H9 (cell line): Measurements from ENCODE around the gene KCNG2. TPM values are rescaled to one million over a fixed set of nuclear protein-coding genes. Genes with fewer than 3 reads are reported as not detected.
A peak's percentile ranks its signal among the peaks of the same experiment; 100 is the strongest.

Source experiments
- DNase-seq: peaks from one replicate; pipeline ENCODE4 v3.0.0-alpha.2; 2017
- H2AFZ ChIP-seq: one replicate; pipeline ENCODE4 v1.6.1; 2013; ENCODE audit warnings: mild to moderate bottlenecking, low read length, control low read depth, moderate library complexity
- H2AK5ac ChIP-seq: 2 replicates; pipeline ENCODE4 v1.6.1; 2013; ENCODE audit warnings: low read length, control low read depth, mixed read lengths; ENCODE audit not compliant: insufficient read length
- H2BK120ac ChIP-seq: one replicate; pipeline ENCODE4 v1.6.1; 2013; ENCODE audit warnings: low read depth, mild to moderate bottlenecking, low read length, control low read depth, inconsistent platforms; ENCODE audit not compliant: poor library complexity, severe bottlenecking
- H2BK12ac ChIP-seq: 2 replicates; pipeline ENCODE4 v1.6.1; 2013; ENCODE audit warnings: low read length, control low read depth, mixed read lengths, low read depth; ENCODE audit not compliant: insufficient read length
- H2BK15ac ChIP-seq: 2 replicates; pipeline ENCODE4 v1.6.1; 2013; ENCODE audit warnings: low read depth, low read length, control low read depth
- H2BK20ac ChIP-seq: one replicate; pipeline ENCODE4 v1.6.1; 2013; ENCODE audit warnings: low read depth, mild to moderate bottlenecking, low read length, control low read depth, inconsistent platforms; ENCODE audit not compliant: poor library complexity, severe bottlenecking
- H2BK5ac ChIP-seq: 2 replicates; pipeline ENCODE4 v1.6.1; 2013; ENCODE audit warnings: low read length, control low read depth, mixed read lengths; ENCODE audit not compliant: insufficient read length
- H3K14ac ChIP-seq: 2 replicates; pipeline ENCODE4 v1.6.1; 2013; ENCODE audit warnings: low read length, control low read depth; ENCODE audit not compliant: insufficient read depth
- H3K18ac ChIP-seq: 2 replicates; pipeline ENCODE4 v1.6.1; 2013; ENCODE audit warnings: low read depth, mild to moderate bottlenecking, mixed read lengths, low read length, control low read depth; ENCODE audit not compliant: insufficient read length
- H3K23ac ChIP-seq: 2 replicates; pipeline ENCODE4 v1.6.1; 2013; ENCODE audit warnings: low read length, control low read depth, mixed read lengths, low read depth; ENCODE audit not compliant: insufficient read length
- H3K23me2 ChIP-seq: 2 replicates; pipeline ENCODE4 v1.6.1; 2013; ENCODE audit warnings: low read depth, mild to moderate bottlenecking, mixed read lengths, low read length, control low read depth; ENCODE audit not compliant: insufficient read length, poor library complexity, severe bottlenecking
- H3K27ac ChIP-seq: 2 replicates; pipeline ENCODE4 v1.5.1; 2013; ENCODE audit warnings: low read length, control low read depth, mixed read lengths, low read depth; ENCODE audit not compliant: insufficient read length
- H3K27me3 ChIP-seq: 2 replicates; pipeline ENCODE4 v1.6.1; 2013; ENCODE audit warnings: low read length, control low read depth, inconsistent platforms; ENCODE audit not compliant: insufficient read depth
- H3K4ac ChIP-seq: 2 replicates; pipeline ENCODE4 v1.6.1; 2013; ENCODE audit warnings: low read depth, mild to moderate bottlenecking, control low read depth, inconsistent platforms, low read length, moderate library complexity
- H3K4me1 ChIP-seq: 2 replicates; pipeline ENCODE4 v1.6.1; 2013; ENCODE audit warnings: low read length, control low read depth, inconsistent platforms; ENCODE audit not compliant: insufficient read depth
- H3K4me2 ChIP-seq: 2 replicates; pipeline ENCODE4 v1.6.1; 2013; ENCODE audit warnings: low read length, control low read depth, mixed read lengths; ENCODE audit not compliant: insufficient read length, insufficient read depth
- H3K56ac ChIP-seq: 2 replicates; pipeline ENCODE4 v1.6.1; 2013; ENCODE audit warnings: low read depth, mild to moderate bottlenecking, mixed read lengths, low read length, control low read depth; ENCODE audit not compliant: insufficient read length
- H3K79me1 ChIP-seq: 2 replicates; pipeline ENCODE4 v1.6.1; 2013; ENCODE audit warnings: low read depth, mild to moderate bottlenecking, moderate library complexity, low read length, control low read depth, inconsistent platforms; ENCODE audit not compliant: insufficient read depth, poor library complexity, severe bottlenecking
- H3K79me2 ChIP-seq: 2 replicates; pipeline ENCODE4 v1.6.1; 2013; ENCODE audit warnings: low read length, control low read depth, inconsistent platforms; ENCODE audit not compliant: insufficient read depth
- H3K9ac ChIP-seq: 2 replicates; pipeline ENCODE4 v1.6.1; 2013; ENCODE audit warnings: low read length, control low read depth, mixed read lengths; ENCODE audit not compliant: insufficient read length; ENCODE audit errors: extremely low read depth
- H3K9me3 ChIP-seq: one replicate; pipeline ENCODE4 v1.6.1; 2013; ENCODE audit warnings: low read depth, low read length, inconsistent platforms; ENCODE audit not compliant: control insufficient read depth
- H3T11ph ChIP-seq: one replicate; pipeline ENCODE4 v1.6.1; 2013; ENCODE audit warnings: mild to moderate bottlenecking, low read length, control low read depth, inconsistent platforms
- H4K20me1 ChIP-seq: one replicate; pipeline ENCODE4 v1.6.1; 2013; ENCODE audit not compliant: control insufficient read depth, insufficient read length, insufficient read depth
- H4K5ac ChIP-seq: 2 replicates; pipeline ENCODE4 v1.6.1; 2013; ENCODE audit warnings: low read depth, mild to moderate bottlenecking, mixed read lengths, low read length, control low read depth; ENCODE audit not compliant: insufficient read length
- H4K8ac ChIP-seq: replicated peaks from 2 replicates; pipeline ENCODE4 v1.6.1; 2013; ENCODE audit warnings: low read length, control low read depth, mixed read lengths, low read depth; ENCODE audit not compliant: insufficient read length
- H4K91ac ChIP-seq: 2 replicates; pipeline ENCODE4 v1.6.1; 2013; ENCODE audit warnings: low read depth, mild to moderate bottlenecking, moderate library complexity, mixed read lengths, low read length, control low read depth; ENCODE audit not compliant: insufficient read length
- H3K27ac Mint-ChIP-seq, 3 experiments: 2 replicates in 2 of 3; 3 replicates in 1 of 3; pipeline ENCODE4 v1.8.0; 2020 to 2021; ENCODE audit warnings: mixed read lengths in 3 of 3, mild to moderate bottlenecking in 1 of 3, moderate library complexity in 1 of 3
- H3K27me3 Mint-ChIP-seq: 2 replicates; pipeline ENCODE4 v1.8.0; 2021; ENCODE audit warnings: low read depth, mild to moderate bottlenecking, moderate library complexity, mixed read lengths
- H3K36me3 Mint-ChIP-seq, 3 experiments: 2 replicates in 2 of 3; 3 replicates in 1 of 3; pipeline ENCODE4 v1.8.0; 2020 to 2021; ENCODE audit warnings: low read depth in 3 of 3, mixed read lengths in 3 of 3; ENCODE audit not compliant: insufficient read depth in 1 of 3
- H3K4me1 Mint-ChIP-seq, 2 experiments: 2 replicates each; pipeline ENCODE4 v1.8.0; 2020; ENCODE audit warnings: mixed read lengths in 2 of 2
- H3K4me3 Mint-ChIP-seq, 2 experiments: 2 replicates in 1 of 2; 3 replicates in 1 of 2; pipeline ENCODE4 v1.8.0; 2020 to 2021; ENCODE audit warnings: mild to moderate bottlenecking in 2 of 2, mixed read lengths in 2 of 2, moderate library complexity in 1 of 2
- H3K9me3 Mint-ChIP-seq, 2 experiments: 2 replicates in 1 of 2; 3 replicates in 1 of 2; pipeline ENCODE4 v1.8.0; 2020; ENCODE audit warnings: mild to moderate bottlenecking in 2 of 2, mixed read lengths in 2 of 2, moderate library complexity in 1 of 2
- CTCF ChIP-seq: fragments of 200-600 bp; sonication (generic); conservative IDR thresholded peaks from 3 replicates; pipeline ENCODE4 v1.8.0; 2021; ENCODE audit warnings: antibody characterized with exemption, mild to moderate bottlenecking
- WGBS: extraction: QIAGEN DNeasy Blood & Tissue Kit; methylation state at CpG from one replicate; pipeline ENCODE4 v1.1.7; 2013; ENCODE audit warnings: missing lambda C conversion rate, low lambda C conversion rate, mixed read lengths; ENCODE audit not compliant: insufficient read length; ENCODE audit errors: extremely low coverage; 5-methylcytosine and 5-hydroxymethylcytosine counted together
- total RNA-seq: library from RNA; stranded (reverse); gene quantifications from 2 replicates; pipeline ENCODE4 v1.2.1, GENCODE V29; 2021

The KCNG2 gene
- total RNA-seq, 1 experiment from 2014 or later = 0.15 TPM

DNA sequence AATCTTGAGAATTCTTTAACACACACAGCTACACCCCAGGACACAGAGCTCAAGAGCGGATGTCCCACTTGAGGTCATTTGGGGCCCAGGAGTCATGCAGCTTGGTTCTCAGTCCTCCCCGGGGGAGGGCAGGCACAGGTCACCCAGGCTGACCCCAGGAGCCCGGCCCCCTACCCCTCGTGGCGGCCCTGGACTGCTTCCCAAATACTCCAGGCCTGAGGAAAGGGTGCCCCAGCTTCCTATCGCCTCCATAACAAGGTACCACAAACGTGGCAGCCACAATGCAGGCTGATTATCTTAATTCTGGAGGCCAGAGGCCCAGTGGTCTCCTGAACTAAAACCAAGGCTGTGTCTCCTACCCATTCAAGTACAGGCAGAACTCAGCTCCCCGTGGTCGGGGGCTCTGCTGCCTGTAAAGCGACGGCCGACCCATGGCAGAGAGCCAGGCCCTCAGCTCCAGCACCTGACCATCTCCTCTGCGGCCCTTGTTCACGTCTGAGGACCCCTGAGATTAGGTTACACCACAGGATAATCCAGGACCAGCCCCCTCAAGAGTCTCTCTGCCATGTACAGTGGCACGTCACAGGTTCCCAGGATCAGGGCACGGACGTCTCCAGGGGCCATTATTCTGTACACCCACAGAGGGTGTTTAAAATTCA is 143.2 kb downstream of the KCNG2 start:
- H4K20me1 ChIP-seq = peaks cover 2% of the 10 kb centered on the region
- Mint-ChIP-seq H3K4me3 (no peak overlapping the region), H3K36me3 (peaks cover 0 to 21% (median 11%) of the 10 kb centered on the region in 3 experiments; a peak in 5 of 7 replicates), H3K27me3 (peaks cover 3% of the 10 kb centered on the region; the same call in 1 of the 2 replicates), H3K4me1 (peaks cover 7 to 16% of the 10 kb centered on the region in 2 experiments), H3K9me3 (no peaks in the 10 kb centered on the region; a peak in 1 of 5 replicates), H3K27ac (peak overlapping the region in 1 of 3 experiments; percentile 22; a peak in 1 of 7 replicates)
- no peaks in the 10 kb centered on the region for H3K79me1 ChIP-seq
- H2AFZ ChIP-seq = no peak overlapping the region
- TF ChIP-seq CTCF = no peak
- no peak overlapping the region for H3K4ac ChIP-seq
- H2BK5ac ChIP-seq = no peak overlapping the region
- H3K56ac ChIP-seq = no peak overlapping the region
- H3K23me2 ChIP-seq = no peaks in the 10 kb centered on the region
- H3K4me2 ChIP-seq = no peak overlapping the region
- H2AK5ac ChIP-seq = no peak overlapping the region
- H3T11ph ChIP-seq = no peak overlapping the region
- WGBS = no CpG with 5 or more reads among the region's 17 CpGs
- no peak overlapping the region for H3K18ac ChIP-seq
- no peak overlapping the region for H2BK20ac ChIP-seq
- no peak overlapping the region for H4K5ac ChIP-seq
- no peaks in the 10 kb centered on the region for H3K9me3 ChIP-seq
- no peak overlapping the region for H4K91ac ChIP-seq
- H3K4me1 ChIP-seq = no peaks in the 10 kb centered on the region
- no peak overlapping the region for H2BK120ac ChIP-seq
- H2BK15ac ChIP-seq = no peak overlapping the region
- no peak overlapping the region for H4K8ac ChIP-seq
- H3K27ac ChIP-seq = no peak overlapping the region
- no peak overlapping the region for H3K23ac ChIP-seq
- H3K14ac ChIP-seq = no peak overlapping the region
- H3K9ac ChIP-seq = no peak overlapping the region
- no peak overlapping the region for H2BK12ac ChIP-seq
- DNase-seq = peak; percentile 14
- H3K27me3 ChIP-seq = no peaks in the 10 kb centered on the region
- H3K79me2 ChIP-seq = no peaks in the 10 kb centered on the region
